ENCODE measurements around the gene MAP6. TPM values are rescaled to one million over a fixed set of nuclear protein-coding genes. Genes with fewer than 3 reads are reported as not detected.

The MAP6 gene
- polyA plus RNA-seq, 1 donor (not counting 4 experiments of a cell fraction or from before 2014, with no cell fraction given) = 1.7 TPM

DNA sequence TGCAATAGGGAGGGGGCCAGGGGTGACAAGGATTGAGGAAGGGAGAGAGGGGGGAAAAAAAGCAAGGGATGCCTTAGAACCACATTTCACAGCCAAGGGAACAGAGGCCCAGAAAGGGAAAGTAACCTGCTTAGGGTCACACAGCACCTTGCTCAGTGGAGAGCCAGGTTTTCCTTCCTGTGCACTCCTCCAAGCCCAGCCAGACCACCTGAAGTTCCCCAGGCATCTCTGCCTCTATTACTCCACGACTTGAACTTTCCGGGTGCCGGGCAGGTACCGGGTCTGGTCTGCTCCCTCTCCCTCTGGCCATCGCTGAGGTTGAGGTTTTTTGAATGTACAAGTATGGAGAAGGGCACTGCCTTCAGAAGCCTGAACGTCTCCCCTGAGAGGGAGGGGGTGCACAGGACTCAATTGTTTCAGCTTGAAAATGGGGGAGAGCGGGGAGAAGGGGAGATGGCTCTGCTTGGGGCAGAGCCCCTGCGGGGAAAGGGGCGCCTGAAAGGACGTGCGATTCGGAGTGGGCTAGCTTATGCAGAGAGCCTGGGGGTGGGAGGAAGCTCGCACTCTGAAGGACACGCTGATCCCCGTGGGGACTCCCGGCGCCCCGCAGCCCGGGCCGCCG, 107.3 kb downstream of the MAP6 start:
- dilution Hi-C loops (cut with MboI; ENCODE audit: extremely low pct_ligation_motif_present, low sequenced_read_pairs) = no loop called here
- no peaks in the 10 kb centered on the region for H3K9me3 ChIP-seq (ENCODE audit: control insufficient read depth, low read depth, low read length)
- H3K4me1 ChIP-seq (ENCODE audit: control insufficient read depth, extremely low read depth, insufficient read depth, low read length) = peaks cover 59% of the 10 kb centered on the region

DNA sequence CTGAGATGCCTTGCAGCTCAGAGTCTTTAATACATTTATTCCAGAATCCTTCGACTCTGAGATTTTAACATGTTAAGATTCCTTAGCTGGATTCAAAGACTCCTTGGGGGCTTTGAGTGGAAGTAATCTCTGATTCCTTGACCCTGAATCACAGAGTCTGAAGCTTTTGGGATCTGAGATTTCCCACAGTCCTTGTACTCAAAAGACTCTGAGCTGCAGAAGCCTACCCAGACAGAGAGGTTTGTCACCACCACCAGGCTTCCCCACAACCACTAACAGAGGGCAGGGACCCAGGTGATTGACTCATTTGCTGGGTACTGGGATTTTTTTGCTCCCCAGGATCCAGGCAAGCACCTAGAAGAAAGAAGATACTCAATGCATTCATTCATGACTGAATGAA, 108.2 kb downstream of the MAP6 start:
- dilution Hi-C loops (cut with MboI; ENCODE audit: extremely low pct_ligation_motif_present, low sequenced_read_pairs) = no loop called here
- Histone ChIP-seq H3K4me2 (ENCODE audit: control insufficient read depth, extremely low read depth, insufficient read depth, low read depth, low read length) (no peak overlapping the region), H3K9me3 (ENCODE audit: control insufficient read depth, low read depth, low read length) (no peaks in the 10 kb centered on the region), H2AFZ (ENCODE audit: control insufficient read depth, low read length) (no peak overlapping the region), H4K20me1 (ENCODE audit: control insufficient read depth, extremely low read depth, insufficient read depth, low read length) (peaks cover 8% of the 10 kb centered on the region), H3K9ac (ENCODE audit: control insufficient read depth, extremely low read depth, insufficient read depth, low read length) (no peak overlapping the region), H3K79me2 (ENCODE audit: control insufficient read depth, insufficient read depth, low read length) (peaks cover 34% of the 10 kb centered on the region), H3K36me3 (ENCODE audit: control insufficient read depth in 2 of 2, extremely low read depth in 1 of 2, insufficient read depth in 2 of 2, low read length in 2 of 2) (peaks cover 1 to 7% of the 10 kb centered on the region in 2 experiments), H3K4me3 (ENCODE audit: control insufficient read depth in 2 of 3, extremely low read depth in 1 of 3, insufficient read depth in 2 of 3, low read depth in 1 of 3, low read length in 3 of 3) (no peak overlapping the region), H3K27me3 (ENCODE audit: control insufficient read depth, extremely low read depth, insufficient read depth, low read length) (no peaks in the 10 kb centered on the region), H3K27ac (ENCODE audit: control insufficient read depth, insufficient read depth, low read length) (no peak overlapping the region), H3K9me1 (ENCODE audit: control insufficient read depth, extremely low read depth, insufficient read depth, low read length) (peaks cover 3% of the 10 kb centered on the region), H3K4me1 (ENCODE audit: control insufficient read depth, extremely low read depth, insufficient read depth, low read length) (peaks cover 53% of the 10 kb centered on the region)
- FAIRE-seq (no peak), DNase-seq (ENCODE audit: low read depth, low spot score) (no peak)
- no peak for TF ChIP-seq EZH2 (IDR thresholded peaks at IDR 0.05; ENCODE audit: low read length)
- TF ChIP-seq, protein P1, sequence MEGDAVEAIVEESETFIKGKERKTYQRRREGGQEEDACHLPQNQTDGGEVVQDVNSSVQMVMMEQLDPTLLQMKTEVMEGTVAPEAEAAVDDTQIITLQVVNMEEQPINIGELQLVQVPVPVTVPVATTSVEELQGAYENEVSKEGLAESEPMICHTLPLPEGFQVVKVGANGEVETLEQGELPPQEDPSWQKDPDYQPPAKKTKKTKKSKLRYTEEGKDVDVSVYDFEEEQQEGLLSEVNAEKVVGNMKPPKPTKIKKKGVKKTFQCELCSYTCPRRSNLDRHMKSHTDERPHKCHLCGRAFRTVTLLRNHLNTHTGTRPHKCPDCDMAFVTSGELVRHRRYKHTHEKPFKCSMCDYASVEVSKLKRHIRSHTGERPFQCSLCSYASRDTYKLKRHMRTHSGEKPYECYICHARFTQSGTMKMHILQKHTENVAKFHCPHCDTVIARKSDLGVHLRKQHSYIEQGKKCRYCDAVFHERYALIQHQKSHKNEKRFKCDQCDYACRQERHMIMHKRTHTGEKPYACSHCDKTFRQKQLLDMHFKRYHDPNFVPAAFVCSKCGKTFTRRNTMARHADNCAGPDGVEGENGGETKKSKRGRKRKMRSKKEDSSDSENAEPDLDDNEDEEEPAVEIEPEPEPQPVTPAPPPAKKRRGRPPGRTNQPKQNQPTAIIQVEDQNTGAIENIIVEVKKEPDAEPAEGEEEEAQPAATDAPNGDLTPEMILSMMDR (optimal IDR thresholded peaks at IDR 0.05 in 1 of 3, IDR thresholded peaks at IDR 0.05 in 1 of 3, conservative IDR thresholded peaks at IDR 0.05 in 1 of 3; ENCODE audit: extremely low read depth in 1 of 3, insufficient read depth in 2 of 3, low read length in 3 of 3) = no peak

More for the DNA sequence above, 107.3 kb downstream of the MAP6 start:
- TF ChIP-seq EZH2 (IDR thresholded peaks at IDR 0.05; ENCODE audit: low read length) = no peak
- TF ChIP-seq, protein P1 (optimal IDR thresholded peaks at IDR 0.05 in 1 of 3, IDR thresholded peaks at IDR 0.05 in 1 of 3, conservative IDR thresholded peaks at IDR 0.05 in 1 of 3; ENCODE audit: extremely low read depth in 1 of 3, insufficient read depth in 2 of 3, low read length in 3 of 3) = no peak
- H3K4me3 ChIP-seq (ENCODE audit: control insufficient read depth in 2 of 3, extremely low read depth in 1 of 3, insufficient read depth in 2 of 3, low read depth in 1 of 3, low read length in 3 of 3) = peak overlapping the region; percentile 77 to 97 (median 82)
- peaks cover 6 to 14% of the 10 kb centered on the region in 2 experiments for H3K36me3 ChIP-seq (ENCODE audit: control insufficient read depth in 2 of 2, extremely low read depth in 1 of 2, insufficient read depth in 2 of 2, low read length in 2 of 2)
- H3K27me3 ChIP-seq (ENCODE audit: control insufficient read depth, extremely low read depth, insufficient read depth, low read length) = no peaks in the 10 kb centered on the region
- peaks cover 43% of the 10 kb centered on the region for H3K79me2 ChIP-seq (ENCODE audit: control insufficient read depth, insufficient read depth, low read length)
- peak overlapping the region; percentile 90 for H3K9ac ChIP-seq (ENCODE audit: control insufficient read depth, extremely low read depth, insufficient read depth, low read length)
- H3K9me1 ChIP-seq (ENCODE audit: control insufficient read depth, extremely low read depth, insufficient read depth, low read length) = peaks cover 4% of the 10 kb centered on the region
- H4K20me1 ChIP-seq (ENCODE audit: control insufficient read depth, extremely low read depth, insufficient read depth, low read length) = peaks cover 13% of the 10 kb centered on the region
- peak overlapping the region; percentile 57 for H2AFZ ChIP-seq (ENCODE audit: control insufficient read depth, low read length)
- peak overlapping the region; percentile 95 for H3K4me2 ChIP-seq (ENCODE audit: control insufficient read depth, extremely low read depth, insufficient read depth, low read depth, low read length)
- no peak for DNase-seq (ENCODE audit: low read depth, low spot score)
- FAIRE-seq = no peak
- no peak overlapping the region for H3K27ac ChIP-seq (ENCODE audit: control insufficient read depth, insufficient read depth, low read length)

Data from keratinocyte (primary cell).